ENCODE measurements around the gene GNPAT.

The GNPAT gene

DNA sequence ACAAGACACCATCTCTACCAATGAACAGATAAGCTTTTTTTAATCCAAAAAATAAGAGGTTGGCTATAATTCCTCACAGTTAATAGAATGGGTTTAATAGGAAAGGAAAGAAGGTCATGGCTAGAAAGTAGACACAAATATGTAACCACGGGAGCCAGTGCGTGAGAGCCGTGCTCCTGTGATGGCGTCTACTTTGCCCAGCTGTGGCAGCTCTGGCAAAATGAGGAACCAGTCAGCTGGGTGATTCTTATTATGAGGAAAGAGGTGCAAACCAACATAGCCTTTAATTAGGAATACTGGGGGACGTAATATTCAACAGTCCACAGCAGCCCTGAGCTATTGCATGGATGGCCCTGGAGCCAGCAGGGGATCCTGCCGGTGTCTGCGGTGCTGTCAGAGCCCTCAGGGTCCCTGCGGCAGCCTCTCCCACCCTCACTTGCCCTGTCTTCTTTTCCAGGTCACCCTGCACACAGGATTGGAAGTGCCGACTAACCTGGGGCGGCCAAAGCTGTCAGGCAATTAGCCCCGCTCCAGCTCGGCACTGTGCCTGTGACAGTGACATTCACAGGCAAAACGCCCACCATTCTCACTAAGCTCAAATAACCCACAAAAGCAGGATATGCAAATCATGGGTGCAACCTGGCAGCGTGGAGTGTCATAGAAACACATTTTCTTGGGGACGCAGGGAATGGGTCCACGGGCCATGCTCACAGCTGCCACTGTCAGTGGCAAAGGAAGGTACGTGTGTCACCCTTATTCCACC, 25.9 kb upstream of the GNPAT start:
- no peak for DNase-seq

DNA sequence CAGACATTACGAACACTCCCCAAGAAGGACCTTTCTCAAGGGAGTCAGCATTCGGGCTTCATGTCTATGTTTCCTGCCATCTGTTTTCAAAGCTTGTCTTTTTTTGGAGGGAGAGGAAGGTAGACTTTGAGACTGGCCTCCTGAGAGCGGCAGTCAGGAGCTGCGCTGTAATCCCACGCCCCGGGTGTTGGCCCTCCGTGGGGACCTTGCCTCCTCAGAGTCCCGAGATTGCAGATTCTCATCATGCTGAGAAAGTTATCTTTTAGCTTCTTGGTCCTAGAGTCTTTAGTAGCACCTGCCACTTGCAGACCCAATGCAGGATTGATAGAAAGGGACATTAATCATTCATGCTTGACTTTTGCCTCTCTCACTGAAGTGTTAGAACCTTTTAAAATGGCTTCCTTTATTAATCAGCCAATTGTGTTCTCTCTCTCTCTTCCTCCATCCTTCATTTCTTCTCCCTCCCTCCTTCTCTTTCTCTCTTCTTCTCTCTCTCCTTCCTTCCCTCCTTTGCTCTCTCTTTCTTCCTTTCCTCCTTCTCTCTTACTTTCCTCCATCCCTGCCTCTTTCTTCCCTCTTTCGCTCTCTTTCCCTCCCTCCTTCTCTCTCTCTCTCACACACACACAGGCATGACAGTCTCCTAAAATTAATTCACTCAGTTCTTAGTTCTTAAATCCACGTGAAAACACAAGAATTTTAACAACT, 25.2 kb upstream of the GNPAT start:
- no peak for DNase-seq

DNA sequence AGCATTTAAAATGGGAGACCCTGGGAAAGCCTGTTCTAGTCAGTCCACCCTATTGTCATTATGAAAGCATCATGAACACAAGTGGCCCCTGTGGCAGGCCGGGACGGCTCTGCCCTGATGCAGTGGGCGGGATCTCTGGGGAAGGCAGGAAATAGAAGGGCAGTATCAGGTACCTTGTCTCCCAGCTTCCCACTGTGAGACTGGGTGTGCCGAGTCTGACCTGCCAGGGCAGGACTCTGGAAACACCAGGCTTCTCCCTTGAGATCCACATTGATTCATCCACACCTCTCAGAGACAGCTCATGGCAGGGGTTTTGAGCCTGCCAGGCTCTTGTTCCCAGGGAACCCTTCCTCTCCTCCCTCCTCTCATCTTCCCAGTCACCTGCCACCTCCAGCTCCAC, 24.5 kb upstream of the GNPAT start:
- DNase-seq, result no peak

DNA sequence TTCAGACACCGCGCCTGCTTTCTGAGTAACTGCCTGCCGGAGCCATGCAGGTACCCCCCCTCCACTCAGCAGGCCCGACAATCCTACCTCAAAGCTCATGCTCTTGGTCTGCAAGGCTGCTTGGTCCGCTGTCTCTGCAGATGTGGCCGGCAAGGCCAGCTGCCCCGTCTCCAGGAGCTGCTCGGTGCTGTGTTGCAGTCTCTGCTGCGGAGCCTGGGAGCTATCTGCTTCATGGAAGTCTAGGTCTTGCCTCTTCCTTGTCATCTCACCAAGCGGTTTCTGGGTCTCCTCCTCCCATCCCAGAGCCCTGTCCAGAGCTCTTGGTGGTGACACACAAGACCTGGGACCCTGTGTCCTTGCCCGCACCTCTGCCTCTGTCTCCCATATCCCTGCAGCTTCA, 24.0 kb upstream of the GNPAT start:
- no peak for DNase-seq

DNA sequence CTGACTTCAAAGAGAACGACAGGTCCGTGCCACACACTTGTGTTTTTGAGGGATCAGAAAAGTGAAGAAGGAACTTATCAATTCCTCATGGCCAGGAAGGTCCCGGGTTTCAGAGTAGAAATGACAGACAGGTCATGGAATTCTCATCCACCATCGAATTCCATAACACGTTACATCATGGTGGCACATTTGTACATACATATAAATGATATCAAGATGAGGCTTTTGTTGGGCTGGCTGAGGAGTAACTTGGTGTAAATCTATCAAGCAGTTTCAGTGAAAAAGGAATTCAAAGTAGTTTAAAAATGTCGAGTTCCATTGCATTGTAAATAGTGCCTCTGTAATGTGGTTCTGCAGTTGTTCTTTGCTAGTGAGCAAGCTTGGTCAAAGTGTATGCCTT, 22.9 kb upstream of the GNPAT start:
- no peak for DNase-seq

DNA sequence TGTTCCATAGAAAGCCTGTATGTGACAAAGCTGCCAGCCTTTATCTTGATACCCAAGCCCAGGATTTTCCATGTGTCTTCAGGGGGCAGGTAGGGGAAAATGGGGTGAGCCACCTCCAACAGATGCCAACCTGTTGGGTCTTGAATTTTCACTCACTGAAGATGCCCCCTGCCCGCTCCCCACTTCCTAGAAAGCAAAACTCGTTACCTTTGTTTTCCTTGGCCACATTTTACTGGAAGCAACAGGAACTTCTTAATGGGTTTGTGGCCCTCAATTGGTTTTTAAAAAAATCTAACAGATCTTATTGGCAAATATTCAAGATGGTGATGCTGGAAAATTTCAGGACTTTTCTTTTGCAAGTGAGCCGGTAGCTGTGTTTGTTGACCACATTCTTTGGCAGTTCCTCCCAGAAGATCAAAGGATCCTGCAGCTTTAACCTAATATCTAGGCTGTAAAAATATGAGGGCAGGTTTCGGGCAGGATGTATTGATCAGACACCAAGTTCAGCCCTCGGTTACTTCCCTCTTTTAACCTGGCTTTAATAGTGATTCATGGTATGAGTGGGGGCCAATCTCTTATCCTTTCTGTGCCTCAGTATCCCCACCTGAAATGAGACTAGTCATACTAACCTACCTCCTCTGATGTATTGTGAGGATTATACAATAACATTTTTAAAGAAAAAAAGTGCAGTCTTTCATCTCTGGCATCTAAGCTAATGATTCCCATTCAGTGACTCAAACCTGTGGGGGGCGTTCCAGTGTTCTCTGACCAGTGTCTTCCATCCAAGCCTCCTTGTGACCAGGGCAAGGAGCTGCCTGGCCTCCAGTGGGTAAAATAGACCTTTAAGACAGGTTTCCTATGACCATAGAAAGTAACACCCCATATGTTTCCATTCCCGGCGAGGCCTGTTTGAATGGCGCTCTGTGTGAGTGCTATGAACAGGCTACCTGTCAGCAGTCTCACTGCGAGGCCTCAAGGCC, 21.3 kb upstream of the GNPAT start:
- DNase-seq, result no peak

- no peak for DNase-seq
Observed at GRCh38 chr1:231220801-231221200, 20.2 kb upstream of the GNPAT start.

GRCh38 chr1:231226156-231226555, 14.9 kb upstream of the GNPAT start:
- DNase-seq, result no peak

- no peak for DNase-seq
Observed at GRCh38 chr1:231231511-231231910, 9.5 kb upstream of the GNPAT start.

DNA sequence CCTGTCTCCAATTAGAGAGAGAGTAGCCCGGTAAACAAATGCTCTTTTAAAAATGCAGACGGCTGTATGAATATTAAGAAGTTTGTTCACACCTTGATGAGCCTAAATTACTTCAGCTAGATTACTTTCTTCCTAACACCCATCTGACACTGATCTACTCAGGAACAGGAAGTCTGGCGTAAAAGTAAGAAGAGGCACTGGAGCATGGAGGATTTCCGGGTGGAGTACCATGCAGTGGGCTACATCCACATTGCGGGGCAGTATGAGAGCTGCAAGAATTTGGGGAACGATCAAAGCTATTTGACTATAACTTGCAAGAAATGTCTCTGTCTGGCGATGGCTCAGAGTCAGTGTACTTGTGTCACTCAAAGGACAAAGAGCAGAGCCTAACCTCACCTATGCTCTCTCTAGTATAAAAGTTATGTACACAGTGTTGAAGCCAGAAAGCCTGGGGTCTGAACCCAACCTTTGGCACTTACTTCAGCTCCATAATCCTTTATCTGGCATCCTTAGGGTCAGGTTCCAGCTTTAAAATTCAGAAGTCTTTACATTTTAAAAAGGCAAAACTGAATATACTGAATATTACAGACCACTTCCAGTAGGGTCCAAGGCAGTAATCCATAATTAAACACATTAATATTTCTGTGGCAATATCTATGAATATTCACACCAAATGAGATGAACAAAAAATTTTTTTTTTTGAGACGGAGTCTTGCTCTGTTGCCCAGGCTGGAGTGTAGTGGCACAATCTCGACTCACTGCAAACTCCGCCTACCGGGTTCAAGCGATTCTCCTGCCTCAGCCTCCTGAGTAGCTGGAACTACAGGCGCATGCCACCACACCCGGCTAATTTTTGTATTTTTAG, 7.9 kb upstream of the GNPAT start:
- DNase-seq, result no peak

GRCh38 chr1:231233735-231234417, 7.1 kb upstream of the GNPAT start:
- DNase-seq, result no peak

- no peak for DNase-seq
Observed at GRCh38 chr1:231234506-231234905, 6.5 kb upstream of the GNPAT start.

- no peak for DNase-seq
Observed at GRCh38 chr1:231235526-231236207, 5.3 kb upstream of the GNPAT start.

GRCh38 chr1:231236208-231236591, 4.8 kb upstream of the GNPAT start:
- DNase-seq, result no peak

DNA sequence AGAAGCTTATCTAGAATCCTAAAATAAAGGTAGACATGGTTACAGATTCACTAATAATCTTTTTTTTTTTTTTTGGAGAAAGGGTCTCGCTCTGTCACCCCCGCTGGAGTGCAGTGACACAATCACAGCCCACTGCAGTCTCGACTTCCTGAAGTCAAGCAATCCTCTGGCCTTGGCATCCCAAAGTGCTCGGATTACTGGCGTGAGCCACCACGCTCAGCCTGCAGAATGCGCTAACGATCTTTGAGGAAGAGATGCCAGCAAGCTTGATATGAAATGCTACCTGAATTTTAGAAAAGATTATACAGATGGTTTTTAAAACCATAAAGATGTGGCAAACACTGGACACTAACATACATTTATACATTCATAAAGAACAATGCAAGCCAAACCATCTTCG, 4.1 kb upstream of the GNPAT start:
- DNase-seq, result no peak

- no peak for DNase-seq
Observed at GRCh38 chr1:231238298-231238697, 2.7 kb upstream of the GNPAT start.

- DNase-seq, result no peak
Observed at GRCh38 chr1:231240531-231240882, 505 bp upstream of the GNPAT start.

DNA sequence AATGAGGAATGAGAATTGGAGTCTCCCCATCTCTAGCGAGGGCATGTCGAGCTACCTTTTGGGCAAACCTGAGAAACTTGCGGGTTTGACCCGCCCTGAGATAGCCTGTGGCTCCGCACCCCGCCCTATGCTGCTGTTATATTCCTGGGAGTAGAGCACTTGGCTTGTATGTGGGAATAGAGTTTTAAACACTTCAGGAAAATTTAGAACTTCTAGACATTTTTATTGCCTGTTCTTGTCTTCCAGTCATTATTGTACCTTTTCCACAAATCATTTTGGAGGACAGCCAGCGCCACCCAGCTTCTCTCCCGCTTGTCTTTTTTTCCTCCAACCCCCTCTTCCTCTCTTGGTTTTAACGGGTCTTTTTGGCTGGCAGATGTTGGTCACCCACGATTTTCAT, 738 bp downstream of the GNPAT start:
- DNase-seq, result peak in 1 of 2 donors; percentile 14

DNA sequence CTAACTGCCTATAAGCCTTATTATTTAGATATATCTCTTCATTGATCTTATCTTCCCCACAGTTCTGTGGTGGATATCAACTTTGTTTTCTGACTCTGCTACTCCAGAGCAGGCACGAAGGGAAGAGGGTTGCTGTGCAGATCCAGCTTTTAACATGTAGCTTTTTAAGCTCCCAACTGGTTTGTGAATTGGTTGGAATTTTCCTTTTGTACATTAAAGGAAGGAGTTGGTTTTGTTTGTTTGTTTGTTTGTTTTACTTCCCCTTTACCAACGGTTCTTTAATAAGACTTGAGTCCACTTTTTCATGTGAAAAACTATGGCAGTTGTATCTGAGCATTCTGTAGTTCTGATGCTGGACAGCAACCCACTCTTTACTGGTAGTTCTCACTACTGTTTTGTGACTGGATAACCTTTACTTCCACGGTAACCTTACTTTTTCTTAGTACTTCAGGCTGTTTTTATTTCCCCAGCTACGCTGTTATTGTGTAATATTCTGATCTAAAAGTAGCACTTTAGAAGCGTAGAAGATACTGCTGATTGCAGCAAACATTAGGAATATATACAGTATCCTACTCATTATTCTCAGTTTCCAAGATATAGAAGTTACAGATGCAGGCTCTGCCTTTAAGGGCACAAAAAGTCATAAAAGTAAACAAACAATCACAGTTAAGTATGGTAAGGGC, 1.6 kb downstream of the GNPAT start:
- DNase-seq, result no peak

GRCh38 chr1:231248778-231249177, 7.8 kb downstream of the GNPAT start:
- DNase-seq, result no peak

DNA sequence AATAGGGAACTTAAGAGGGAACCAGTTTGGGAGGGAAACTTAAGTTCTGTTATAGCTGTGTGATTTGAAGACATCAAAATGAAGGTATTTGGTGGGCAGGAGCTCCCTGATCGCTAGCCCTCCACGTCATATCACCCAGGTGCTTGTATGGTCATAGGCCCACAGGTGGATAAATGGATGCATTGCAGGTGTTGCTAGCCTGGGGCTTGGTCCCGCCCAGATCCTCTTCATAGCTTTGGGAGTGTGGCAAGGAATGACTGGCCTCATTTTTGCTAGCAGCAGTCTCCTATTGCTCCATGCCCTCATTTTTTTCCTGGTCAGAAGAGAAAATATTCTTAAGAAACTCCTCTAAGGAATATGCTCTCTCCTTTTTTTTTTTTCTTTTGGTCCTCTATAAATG, 11.3 kb downstream of the GNPAT start:
- no peak for DNase-seq

Data from stimulated activated CD4-positive, alpha-beta T cell treated with anti-CD3 and anti-CD28 coated beads, Interleukin-2, amount 100 ng/mL, for 24 hours (primary cell).